Endothelial cell of umbilical vein (primary cell): Measurements from ENCODE around the gene CCDC9B. TPM values are rescaled to one million over a fixed set of nuclear protein-coding genes. Genes with fewer than 3 reads are reported as not detected.

Experiments
- BruUV-seq: library from RNA; stranded (reverse); fragments of 400-500 nt; replicated peaks from 2 replicates; lab custom pipeline; 2021; lab: Mats Ljungman, UMichigan
- CTCF ChIA-PET: fragments of 300-600, 350-600 bp; sonication (Branson Sonifier 250); formaldehyde crosslinking; loops from one replicate; lab custom pipeline; 2021; ENCODE audit warnings: antibody characterized with exemption, inconsistent platforms; lab: Charles Lee
- POLR2A ChIA-PET: fragments of 300-600, 350-600 bp; sonication (Branson Sonifier 250); formaldehyde crosslinking; loops from one replicate; lab custom pipeline; 2021; ENCODE audit warnings: antibody characterized with exemption, inconsistent platforms; lab: Charles Lee
- DNase-seq: peaks from one replicate; pipeline ENCODE4 v3.0.0-alpha.2; 2011; ENCODE audit warnings: low read depth, low spot score
- FAIRE-seq: peaks from 2 replicates; lab custom pipeline; 2011; peaks lifted over from hg19 to GRCh38; lab: Jason Lieb, UNC
- H2AFZ ChIP-seq: 2 replicates; pipeline ENCODE4 v1.6.0; 2012; ENCODE audit warnings: low read depth, low read length, control low read depth, inconsistent platforms
- H3K27ac ChIP-seq: 2 replicates; pipeline ENCODE4 v1.5.1; 2011; ENCODE audit warnings: low read depth, mild to moderate bottlenecking, control low read depth, low read length, moderate library complexity; ENCODE audit not compliant: insufficient read depth
- H3K27me3 ChIP-seq, 2 experiments: 2 replicates each; pipeline versions ENCODE4 v1.6.0 to v1.6.1; 2011; ENCODE audit warnings: low read length in 2 of 2, mixed read lengths in 1 of 2; ENCODE audit not compliant: control insufficient read depth in 2 of 2, insufficient read depth in 2 of 2
- H3K36me3 ChIP-seq, 2 experiments: 2 replicates in 1 of 2; 3 replicates in 1 of 2; pipeline ENCODE4 v1.5.1; 2011; ENCODE audit warnings: low read length in 2 of 2, mild to moderate bottlenecking in 1 of 2, moderate library complexity in 1 of 2; ENCODE audit not compliant: control insufficient read depth in 2 of 2, insufficient read depth in 2 of 2; ENCODE audit errors: extremely low read depth in 1 of 2
- H3K4me1 ChIP-seq: 3 replicates; pipeline ENCODE4 v1.5.1; 2011; ENCODE audit warnings: mild to moderate bottlenecking, low read length; ENCODE audit not compliant: control insufficient read depth, insufficient read depth; ENCODE audit errors: extremely low read depth
- H3K4me2 ChIP-seq: 2 replicates; pipeline ENCODE4 v1.6.1; 2011; ENCODE audit warnings: low read length, control low read depth, mixed read lengths; ENCODE audit not compliant: insufficient read depth
- H3K4me3 ChIP-seq, 3 experiments: fragments of 200-600 bp in 1 of 3; sonication (generic), shearing (Covaris generic) in 1 of 3; replicated peaks in 1 of 3; 2 replicates each; pipeline ENCODE4 v1.5.1; 2011 to 2016; ENCODE audit warnings: control low read depth in 3 of 3, low read length in 3 of 3, mild to moderate bottlenecking in 2 of 3, inconsistent platforms in 1 of 3, low read depth in 1 of 3, moderate library complexity in 1 of 3; ENCODE audit not compliant: insufficient read depth in 1 of 3
- H3K79me2 ChIP-seq: 2 replicates; pipeline ENCODE4 v1.6.0; 2012; ENCODE audit warnings: low read length, inconsistent platforms; ENCODE audit not compliant: control insufficient read depth, insufficient read depth
- H3K9ac ChIP-seq: replicated peaks from 2 replicates; pipeline ENCODE3; 2011; ENCODE audit warnings: low read length, control low read depth; ENCODE audit not compliant: insufficient read depth; ENCODE audit errors: extremely low read depth
- H3K9me1 ChIP-seq: replicated peaks from 3 replicates; pipeline ENCODE4 v1.6.0; 2011; ENCODE audit warnings: mild to moderate bottlenecking, low read length; ENCODE audit not compliant: control insufficient read depth, insufficient read depth; ENCODE audit errors: extremely low read depth
- H3K9me3 ChIP-seq: replicated peaks from 2 replicates; pipeline ENCODE4 v1.5.1; 2012; ENCODE audit warnings: low read length, inconsistent platforms; ENCODE audit not compliant: control insufficient read depth, insufficient read depth
- H4K20me1 ChIP-seq: replicated peaks from 2 replicates; pipeline ENCODE3; 2011; ENCODE audit warnings: mild to moderate bottlenecking, low read length; ENCODE audit not compliant: control insufficient read depth, insufficient read depth; ENCODE audit errors: extremely low read depth
- EZH2 ChIP-seq: IDR thresholded peaks from 2 replicates; pipeline ENCODE4 v1.6.1; 2012; ENCODE audit warnings: borderline replicate concordance, low read depth, mild to moderate bottlenecking, moderate library complexity, low read length, inconsistent platforms; ENCODE audit not compliant: severe bottlenecking
- FOS ChIP-seq: IDR thresholded peaks from 2 replicates; pipeline ENCODE4 v1.6.1; 2011; ENCODE audit warnings: mild to moderate bottlenecking, low read length, moderate library complexity, borderline replicate concordance; ENCODE audit not compliant: insufficient read depth
- GATA2 ChIP-seq: IDR thresholded peaks from 2 replicates; pipeline ENCODE4 v1.7.0; 2011; ENCODE audit warnings: low read depth, mild to moderate bottlenecking, moderate library complexity, mixed read lengths, low read length; ENCODE audit not compliant: insufficient read length, insufficient read depth
- JUN ChIP-seq: IDR thresholded peaks from 2 replicates; pipeline ENCODE4 v1.6.1; 2011; ENCODE audit warnings: borderline replicate concordance, low read depth; ENCODE audit not compliant: insufficient read length, insufficient read depth
- MYC ChIP-seq: IDR thresholded peaks from one replicate; pipeline ENCODE4 v1.6.1; 2011; ENCODE audit warnings: mild to moderate bottlenecking, low read depth, low read length
- POLR2A ChIP-seq: IDR thresholded peaks from 2 replicates; pipeline ENCODE4 v1.6.1; 2012; ENCODE audit warnings: low read depth, mild to moderate bottlenecking, control low read depth, low read length
- POLR2AphosphoS5 ChIP-seq: IDR thresholded peaks from 2 replicates; pipeline ENCODE4 v1.6.1; 2012; ENCODE audit warnings: low read depth, mild to moderate bottlenecking, control low read depth, low read length, moderate library complexity; ENCODE audit not compliant: insufficient read depth
- dilution Hi-C: fragments of 300-500 bp; cut with MboI; formaldehyde crosslinking; loops from one replicate; pipeline ENCODE4 v1.15.0; 2019; ENCODE audit warnings: low sequenced_read_pairs; ENCODE audit not compliant: extremely low pct_ligation_motif_present
- intact Hi-C: fragments of 100-400 bp; cut with micrococcal nuclease; formaldehyde crosslinking; loops from one replicate; pipeline ENCODE4 v1.10.0; 2022
- polyA plus RNA-seq, 4 experiments: library from polyadenylated mRNA; depleted of rRNA in 3 of 4; stranded (reverse) in 3 of 4; unstranded in 1 of 4; fragments of >200 nt; gene quantifications; 2 replicates each; pipeline versions ENCODE4 v1.2.1 to v1.2.3, GENCODE V29; 2011 to 2012; ENCODE audit warnings: missing spikeins in 1 of 4
- total RNA-seq: library from RNA; stranded (reverse); gene quantifications from 2 replicates; pipeline ENCODE4 v1.2.3, GENCODE V29; 2021
- TF ChIP-seq, protein P1 (sequence below): IDR thresholded peaks from 2 replicates; pipeline ENCODE4 v1.6.1; 2011; ENCODE audit not compliant: insufficient read depth, insufficient read length
- TF ChIP-seq, protein P2 (sequence below), 2 donors: IDR thresholded peaks; 1 replicate in 1 of 2; 2 replicates in 1 of 2; pipeline ENCODE4 v1.5.1; 2011; ENCODE audit warnings: low read length in 2 of 2, mild to moderate bottlenecking in 2 of 2, moderate library complexity in 2 of 2, control low read depth in 1 of 2, inconsistent platforms in 1 of 2, low read depth in 1 of 2; ENCODE audit not compliant: insufficient read depth in 1 of 2; ENCODE audit errors: extremely low read depth in 1 of 2

CCDC9B gene
- total and polyA plus RNA-seq, 2 donors (not counting 3 experiments of a cell fraction or from before 2014, with no cell fraction given), result 7.6 to 46.0 TPM

DNA sequence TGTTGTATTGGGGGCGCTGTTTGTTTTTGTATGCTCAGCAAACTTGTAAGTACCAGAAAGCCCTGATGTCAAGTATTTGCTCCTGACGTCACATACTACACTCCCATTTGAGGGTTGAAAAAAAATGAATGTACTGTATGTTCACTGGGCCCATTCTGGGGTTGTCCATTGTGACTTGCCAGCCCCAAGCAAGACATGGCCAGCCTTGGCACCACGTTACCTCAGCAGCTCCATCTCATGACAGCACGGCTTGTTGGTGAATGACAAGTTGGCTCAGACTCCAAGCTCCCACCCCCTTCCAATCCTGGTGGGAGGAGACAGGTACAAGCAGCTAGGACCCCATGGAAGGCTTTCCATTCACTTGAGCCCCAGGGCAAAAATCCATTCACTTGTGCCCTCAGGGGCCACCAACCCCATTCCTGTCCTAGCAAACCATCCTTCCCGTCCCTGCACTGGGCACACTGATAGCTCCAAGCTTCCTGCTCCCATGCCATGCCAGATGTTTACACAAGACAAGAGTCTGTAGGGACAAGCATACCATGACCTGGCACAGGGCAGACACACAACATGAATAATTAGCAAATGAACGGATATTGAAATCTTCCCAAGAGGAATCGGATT is 11.7 kb upstream of the CCDC9B start:
- no peak overlapping the region for H3K4me3 ChIP-seq
- H2AFZ ChIP-seq, result no peak overlapping the region
- no peaks in the 10 kb centered on the region for H3K36me3 ChIP-seq
- BruUV-seq, result no TSS peak
- dilution Hi-C loops (no loop called here), intact Hi-C loops (no loop called here)
- DNase-seq (no peak), FAIRE-seq (no peak)
- no peaks in the 10 kb centered on the region for H3K79me2 ChIP-seq
- POLR2A ChIA-PET, result no interaction called here
- no peak overlapping the region for H3K4me2 ChIP-seq
- no peak overlapping the region for H3K27ac ChIP-seq
- TF ChIP-seq, protein P1, sequence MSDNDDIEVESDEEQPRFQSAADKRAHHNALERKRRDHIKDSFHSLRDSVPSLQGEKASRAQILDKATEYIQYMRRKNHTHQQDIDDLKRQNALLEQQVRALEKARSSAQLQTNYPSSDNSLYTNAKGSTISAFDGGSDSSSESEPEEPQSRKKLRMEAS, result no peak
- TF ChIP-seq, protein P2, sequence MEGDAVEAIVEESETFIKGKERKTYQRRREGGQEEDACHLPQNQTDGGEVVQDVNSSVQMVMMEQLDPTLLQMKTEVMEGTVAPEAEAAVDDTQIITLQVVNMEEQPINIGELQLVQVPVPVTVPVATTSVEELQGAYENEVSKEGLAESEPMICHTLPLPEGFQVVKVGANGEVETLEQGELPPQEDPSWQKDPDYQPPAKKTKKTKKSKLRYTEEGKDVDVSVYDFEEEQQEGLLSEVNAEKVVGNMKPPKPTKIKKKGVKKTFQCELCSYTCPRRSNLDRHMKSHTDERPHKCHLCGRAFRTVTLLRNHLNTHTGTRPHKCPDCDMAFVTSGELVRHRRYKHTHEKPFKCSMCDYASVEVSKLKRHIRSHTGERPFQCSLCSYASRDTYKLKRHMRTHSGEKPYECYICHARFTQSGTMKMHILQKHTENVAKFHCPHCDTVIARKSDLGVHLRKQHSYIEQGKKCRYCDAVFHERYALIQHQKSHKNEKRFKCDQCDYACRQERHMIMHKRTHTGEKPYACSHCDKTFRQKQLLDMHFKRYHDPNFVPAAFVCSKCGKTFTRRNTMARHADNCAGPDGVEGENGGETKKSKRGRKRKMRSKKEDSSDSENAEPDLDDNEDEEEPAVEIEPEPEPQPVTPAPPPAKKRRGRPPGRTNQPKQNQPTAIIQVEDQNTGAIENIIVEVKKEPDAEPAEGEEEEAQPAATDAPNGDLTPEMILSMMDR (IDR thresholded peaks at IDR 0.05; ENCODE audit: extremely low read depth in 1 of 2, insufficient read depth in 1 of 2, low read depth in 1 of 2, low read length in 2 of 2), result no peak
- no peak for TF ChIP-seq POLR2A
- no peak for TF ChIP-seq EZH2
- no peak for TF ChIP-seq JUN
- no peak for TF ChIP-seq MYC
- TF ChIP-seq POLR2AphosphoS5, result no peak
- no peak for TF ChIP-seq FOS
- TF ChIP-seq GATA2, result no peak
- CTCF ChIA-PET, result interaction anchor here (0.6 to 6.4 kb wide), 3 partner anchors 8 to 23 kb away, joined by 3 to 82 read pairs (median 50); partner anchors contain the start of gene CCDC9B
- H3K4me1 ChIP-seq, result no peaks in the 10 kb centered on the region
- no peaks in the 10 kb centered on the region for H3K9me3 ChIP-seq
- no peak overlapping the region for H3K9ac ChIP-seq
- H3K27me3 ChIP-seq, result peaks cover 2 to 6% of the 10 kb centered on the region in 2 experiments
- H3K9me1 ChIP-seq, result no peaks in the 10 kb centered on the region
- no peaks in the 10 kb centered on the region for H4K20me1 ChIP-seq
